Panc1 (cell line): ENCODE results near the gene CSTF1.

Source experiments
- CTCF ChIP-seq: fragments of 450-650 bp; IDR thresholded peaks from 2 replicates; pipeline ENCODE4 v1.5.1; 2017; ENCODE audit warnings: mild to moderate bottlenecking
- POLR2AphosphoS5 ChIP-seq: IDR thresholded peaks from 2 replicates; pipeline ENCODE4 v1.6.1; 2012; ENCODE audit warnings: mild to moderate bottlenecking, low read depth, low read length, moderate library complexity
- REST ChIP-seq, 2 experiments: IDR thresholded peaks; 2 replicates each; pipeline ENCODE4 v1.6.1; 2011 to 2012; ENCODE audit warnings: low read depth in 2 of 2, control low read depth in 1 of 2, low read length in 1 of 2, mild to moderate bottlenecking in 1 of 2, moderate library complexity in 1 of 2; ENCODE audit not compliant: insufficient read depth in 1 of 2
- TCF7L2 ChIP-seq: IDR thresholded peaks from 2 replicates; pipeline ENCODE4 v1.6.1; 2011; ENCODE audit warnings: mild to moderate bottlenecking, low read depth, low read length, inconsistent platforms

- no peak for TF ChIP-seq CTCF
- no peak for TF ChIP-seq TCF7L2
- TF ChIP-seq POLR2AphosphoS5: peak; percentile 57
- TF ChIP-seq REST (IDR thresholded peaks at IDR 0.05; ENCODE audit: insufficient read depth in 1 of 2, low read depth in 2 of 2, low read length in 1 of 2): no peak
These were observed 23.9 kb upstream of the CSTF1 start for GRCh38 chr20:56368351-56369134.
